ENCODE data around the gene GNAO1.

DNA sequence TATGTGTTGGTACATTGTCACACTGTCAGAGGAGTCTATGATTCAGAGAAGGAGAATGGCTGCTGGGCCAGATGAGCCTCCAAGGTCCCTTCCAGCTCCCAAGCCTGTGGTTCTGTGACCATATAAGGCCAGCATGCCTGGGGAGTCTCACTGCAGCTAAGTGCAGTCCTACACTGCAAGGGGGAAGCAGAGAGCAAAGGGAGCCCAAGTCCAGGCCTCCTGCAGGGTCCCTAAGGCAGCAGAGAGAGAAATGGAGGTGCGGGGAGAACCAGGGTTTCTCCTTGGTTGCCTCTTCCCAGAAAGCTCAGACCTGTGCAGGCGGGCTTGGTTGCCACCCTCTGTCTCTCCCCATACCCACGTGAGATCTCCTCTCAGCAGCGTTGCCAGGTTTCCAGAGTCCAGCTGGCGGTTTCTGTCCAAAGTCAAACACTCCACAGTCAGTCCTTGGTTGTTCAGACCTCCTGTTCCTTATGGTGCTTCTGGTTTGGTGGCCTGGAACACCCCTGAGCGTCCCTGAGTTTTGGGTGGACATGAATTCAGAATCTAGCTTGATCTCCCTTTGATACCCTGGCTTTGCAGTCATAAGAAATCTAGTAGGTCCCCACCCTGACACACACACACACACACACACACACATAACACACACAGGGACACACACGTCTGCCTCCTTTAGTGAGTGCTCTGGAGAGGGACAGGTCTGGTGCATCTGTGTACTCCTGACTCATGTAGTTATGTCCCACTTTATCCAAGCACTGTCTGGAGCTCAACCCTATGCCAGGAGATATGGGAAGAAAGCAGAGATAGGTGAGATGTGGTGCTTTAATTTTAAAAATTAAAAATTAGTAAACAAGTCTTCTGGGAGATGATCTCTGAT is 78.8 kb downstream of the GNAO1 start:
- TF ChIP-seq EP300 (IDR thresholded peaks at IDR 0.05) = no peak
- no peak for TF ChIP-seq CTCF (IDR thresholded peaks at IDR 0.05)
